ENCODE measurements around the gene CDA. TPM values are rescaled to one million over a fixed set of nuclear protein-coding genes. Genes with fewer than 3 reads are reported as not detected.

Gene CDA
- total and polyA plus RNA-seq, 2 experiments from 2014 or later = 2.5 to 13.6 TPM

GRCh38 chr1:20612221-20612746, 23.4 kb downstream of the CDA start:
- no peak for DNase-seq (ENCODE audit: low spot score)
- Mint-ChIP-seq H3K9me3 (no peaks in the 10 kb centered on the region; the same call in 2 of the 3 replicates), H3K27me3 (ENCODE audit: insufficient read depth, low read depth, poor library complexity) (peaks cover 4% of the 10 kb centered on the region), H3K36me3 (ENCODE audit: low read depth) (no peaks in the 10 kb centered on the region), H3K4me1 (peaks cover 26% of the 10 kb centered on the region; the same call in 2 of the 3 replicates), H3K27ac (no peak overlapping the region), H3K4me3 (no peak overlapping the region)
- Histone ChIP-seq H3K9me2 (ENCODE audit: insufficient read depth) (no peaks in the 10 kb centered on the region), H3K4me2 (no peak overlapping the region), H3F3A (replicated peaks; ENCODE audit: low read depth) (peaks cover 7% of the 10 kb centered on the region; the same call in 1 of the 2 replicates), H3K36me3 (ENCODE audit: insufficient read depth) (no peaks in the 10 kb centered on the region), H4K20me1 (replicated peaks; ENCODE audit: insufficient read depth) (no peaks in the 10 kb centered on the region), H2AFZ (no peak overlapping the region), H3K4me1 (ENCODE audit: insufficient read depth) (peaks cover 17% of the 10 kb centered on the region), H3K27ac (ENCODE audit: low read depth) (no peak overlapping the region), H3K79me2 (replicated peaks; ENCODE audit: insufficient read depth) (no peaks in the 10 kb centered on the region), H3K27me3 (ENCODE audit: insufficient read depth) (no peaks in the 10 kb centered on the region), H3K4me3 (no peak overlapping the region)
- ATAC-seq = no peak
- TF ChIP-seq JUNB (IDR thresholded peaks at IDR 0.05; ENCODE audit: unreplicated experiment) = no peak

- peak overlapping the region; percentile 13 for H3K27ac Mint-ChIP-seq
- ATAC-seq = no peak
Observed at GRCh38 chr1:20614131-20614579, 25.3 kb downstream of the CDA start.

More at GRCh38 chr1:20614131-20614579, 25.3 kb downstream of the CDA start:
- no peaks in the 10 kb centered on the region for H3K36me3 Mint-ChIP-seq (ENCODE audit: low read depth)
- H3K4me3 Mint-ChIP-seq = no peak overlapping the region
- H3K79me2 ChIP-seq (replicated peaks; ENCODE audit: insufficient read depth) = no peaks in the 10 kb centered on the region
- peak overlapping the region; percentile 79 for H3K27ac ChIP-seq (ENCODE audit: low read depth)
- H3F3A ChIP-seq (replicated peaks; ENCODE audit: low read depth) = peaks cover 7% of the 10 kb centered on the region; the same call in 1 of the 2 replicates
- H3K9me2 ChIP-seq (ENCODE audit: insufficient read depth) = no peaks in the 10 kb centered on the region
- H3K4me3 ChIP-seq = no peak overlapping the region
- H3K36me3 ChIP-seq (ENCODE audit: insufficient read depth) = no peaks in the 10 kb centered on the region
- H3K27me3 Mint-ChIP-seq (ENCODE audit: insufficient read depth, low read depth, poor library complexity) = peaks cover 4% of the 10 kb centered on the region
- no peaks in the 10 kb centered on the region for H4K20me1 ChIP-seq (replicated peaks; ENCODE audit: insufficient read depth)
- no peak for TF ChIP-seq ZNF114 (CRISPR knock-in tag; IDR thresholded peaks at IDR 0.05)
- no peak for TF ChIP-seq EZH2phosphoT487 (IDR thresholded peaks at IDR 0.05; ENCODE audit: unreplicated experiment)
- no peak for TF ChIP-seq ZNF331 (CRISPR knock-in tag; IDR thresholded peaks at IDR 0.05; ENCODE audit: low read depth)
- TF ChIP-seq EZH2 (IDR thresholded peaks at IDR 0.05; ENCODE audit: low read depth, unreplicated experiment) = no peak
- no peak for TF ChIP-seq CTCF (conservative IDR thresholded peaks at IDR 0.05; ENCODE audit: low read depth in 2 of 2)
- TF ChIP-seq, protein P1, sequence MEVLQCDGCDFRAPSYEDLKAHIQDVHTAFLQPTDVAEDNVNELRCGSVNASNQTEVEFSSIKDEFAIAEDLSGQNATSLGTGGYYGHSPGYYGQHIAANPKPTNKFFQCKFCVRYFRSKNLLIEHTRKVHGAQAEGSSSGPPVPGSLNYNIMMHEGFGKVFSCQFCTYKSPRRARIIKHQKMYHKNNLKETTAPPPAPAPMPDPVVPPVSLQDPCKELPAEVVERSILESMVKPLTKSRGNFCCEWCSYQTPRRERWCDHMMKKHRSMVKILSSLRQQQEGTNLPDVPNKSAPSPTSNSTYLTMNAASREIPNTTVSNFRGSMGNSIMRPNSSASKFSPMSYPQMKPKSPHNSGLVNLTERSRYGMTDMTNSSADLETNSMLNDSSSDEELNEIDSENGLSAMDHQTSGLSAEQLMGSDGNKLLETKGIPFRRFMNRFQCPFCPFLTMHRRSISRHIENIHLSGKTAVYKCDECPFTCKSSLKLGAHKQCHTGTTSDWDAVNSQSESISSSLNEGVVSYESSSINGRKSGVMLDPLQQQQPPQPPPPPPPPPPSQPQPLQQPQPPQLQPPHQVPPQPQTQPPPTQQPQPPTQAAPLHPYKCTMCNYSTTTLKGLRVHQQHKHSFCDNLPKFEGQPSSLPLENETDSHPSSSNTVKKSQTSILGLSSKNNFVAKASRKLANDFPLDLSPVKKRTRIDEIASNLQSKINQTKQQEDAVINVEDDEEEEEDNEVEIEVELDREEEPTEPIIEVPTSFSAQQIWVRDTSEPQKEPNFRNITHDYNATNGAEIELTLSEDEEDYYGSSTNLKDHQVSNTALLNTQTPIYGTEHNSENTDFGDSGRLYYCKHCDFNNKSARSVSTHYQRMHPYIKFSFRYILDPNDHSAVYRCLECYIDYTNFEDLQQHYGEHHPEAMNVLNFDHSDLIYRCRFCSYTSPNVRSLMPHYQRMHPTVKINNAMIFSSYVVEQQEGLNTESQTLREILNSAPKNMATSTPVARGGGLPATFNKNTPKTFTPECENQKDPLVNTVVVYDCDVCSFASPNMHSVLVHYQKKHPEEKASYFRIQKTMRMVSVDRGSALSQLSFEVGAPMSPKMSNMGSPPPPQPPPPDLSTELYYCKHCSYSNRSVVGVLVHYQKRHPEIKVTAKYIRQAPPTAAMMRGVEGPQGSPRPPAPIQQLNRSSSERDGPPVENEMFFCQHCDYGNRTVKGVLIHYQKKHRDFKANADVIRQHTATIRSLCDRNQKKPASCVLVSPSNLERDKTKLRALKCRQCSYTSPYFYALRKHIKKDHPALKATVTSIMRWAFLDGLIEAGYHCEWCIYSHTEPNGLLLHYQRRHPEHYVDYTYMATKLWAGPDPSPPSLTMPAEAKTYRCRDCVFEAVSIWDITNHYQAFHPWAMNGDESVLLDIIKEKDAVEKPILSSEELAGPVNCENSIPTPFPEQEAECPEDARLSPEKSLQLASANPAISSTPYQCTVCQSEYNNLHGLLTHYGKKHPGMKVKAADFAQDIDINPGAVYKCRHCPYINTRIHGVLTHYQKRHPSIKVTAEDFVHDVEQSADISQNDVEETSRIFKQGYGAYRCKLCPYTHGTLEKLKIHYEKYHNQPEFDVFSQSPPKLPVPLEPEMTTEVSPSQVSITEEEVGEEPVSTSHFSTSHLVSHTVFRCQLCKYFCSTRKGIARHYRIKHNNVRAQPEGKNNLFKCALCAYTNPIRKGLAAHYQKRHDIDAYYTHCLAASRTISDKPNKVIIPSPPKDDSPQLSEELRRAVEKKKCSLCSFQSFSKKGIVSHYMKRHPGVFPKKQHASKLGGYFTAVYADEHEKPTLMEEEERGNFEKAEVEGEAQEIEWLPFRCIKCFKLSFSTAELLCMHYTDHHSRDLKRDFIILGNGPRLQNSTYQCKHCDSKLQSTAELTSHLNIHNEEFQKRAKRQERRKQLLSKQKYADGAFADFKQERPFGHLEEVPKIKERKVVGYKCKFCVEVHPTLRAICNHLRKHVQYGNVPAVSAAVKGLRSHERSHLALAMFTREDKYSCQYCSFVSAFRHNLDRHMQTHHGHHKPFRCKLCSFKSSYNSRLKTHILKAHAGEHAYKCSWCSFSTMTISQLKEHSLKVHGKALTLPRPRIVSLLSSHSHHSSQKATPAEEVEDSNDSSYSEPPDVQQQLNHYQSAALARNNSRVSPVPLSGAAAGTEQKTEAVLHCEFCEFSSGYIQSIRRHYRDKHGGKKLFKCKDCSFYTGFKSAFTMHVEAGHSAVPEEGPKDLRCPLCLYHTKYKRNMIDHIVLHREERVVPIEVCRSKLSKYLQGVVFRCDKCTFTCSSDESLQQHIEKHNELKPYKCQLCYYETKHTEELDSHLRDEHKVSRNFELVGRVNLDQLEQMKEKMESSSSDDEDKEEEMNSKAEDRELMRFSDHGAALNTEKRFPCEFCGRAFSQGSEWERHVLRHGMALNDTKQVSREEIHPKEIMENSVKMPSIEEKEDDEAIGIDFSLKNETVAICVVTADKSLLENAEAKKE (CRISPR knock-in tag; IDR thresholded peaks at IDR 0.05) = no peak
- TF ChIP-seq STAT1 (IDR thresholded peaks at IDR 0.05; ENCODE audit: unreplicated experiment) = no peak
- peaks cover 17% of the 10 kb centered on the region; the same call in 1 of the 2 replicates for H3K4me1 ChIP-seq (ENCODE audit: insufficient read depth)
- no peaks in the 10 kb centered on the region for H3K27me3 ChIP-seq (ENCODE audit: insufficient read depth)
- H3K9me3 Mint-ChIP-seq = no peaks in the 10 kb centered on the region; the same call in 2 of the 3 replicates
- H3K4me1 Mint-ChIP-seq = peaks cover 26% of the 10 kb centered on the region; the same call in 2 of the 3 replicates
- no peak for DNase-seq (ENCODE audit: low spot score)
- no peak overlapping the region for H3K4me2 ChIP-seq
- peak overlapping the region; percentile 90 for H2AFZ ChIP-seq

Measured in GM23338 (cell line).